Karpas-422 (cell line): ENCODE measurements around the gene LILRA5. TPM values are rescaled to one million over a fixed set of nuclear protein-coding genes. Genes with fewer than 3 reads are reported as not detected.

ENCODE experiments used
- DNase-seq: peaks from one replicate; pipeline ENCODE4 v3.0.0-alpha.2; 2015
- H2AFZ ChIP-seq: fragments of 200-600 bp; sonication (generic); 2 replicates; pipeline ENCODE4 v1.6.1; 2014; ENCODE audit warnings: antibody characterized with exemption, low read length, mixed read lengths
- H3K27ac ChIP-seq: fragments of 200-600 bp; sonication (generic); 2 replicates; pipeline ENCODE4 v1.5.1; 2014; ENCODE audit warnings: mild to moderate bottlenecking, low read length, moderate library complexity
- H3K27me3 ChIP-seq: fragments of 200-600 bp; sonication (generic); 2 replicates; pipeline ENCODE4 v1.6.1; 2014; ENCODE audit warnings: low read length, mixed read lengths
- H3K36me3 ChIP-seq: fragments of 200-600 bp; sonication (generic); 2 replicates; pipeline ENCODE4 v1.6.1; 2014; ENCODE audit warnings: low read length, mixed read lengths; ENCODE audit not compliant: insufficient read depth
- H3K4me1 ChIP-seq: fragments of 200-600 bp; sonication (generic); 2 replicates; pipeline ENCODE4 v1.6.1; 2014; ENCODE audit warnings: mild to moderate bottlenecking, low read length, mixed read lengths
- H3K4me2 ChIP-seq: fragments of 200-600 bp; sonication (generic); 2 replicates; pipeline ENCODE4 v1.6.1; 2014; ENCODE audit warnings: low read length, low read depth, mild to moderate bottlenecking; ENCODE audit not compliant: poor library complexity, severe bottlenecking
- H3K4me3 ChIP-seq: fragments of 200-600 bp; sonication (generic); 2 replicates; pipeline ENCODE4 v1.5.1; 2014; ENCODE audit warnings: mild to moderate bottlenecking, antibody characterized with exemption, low read length, mixed read lengths
- H3K79me2 ChIP-seq: fragments of 200-600 bp; sonication (generic); 2 replicates; pipeline ENCODE4 v1.6.1; 2014; ENCODE audit warnings: mild to moderate bottlenecking, low read length, mixed read lengths
- H3K9ac ChIP-seq: fragments of 200-600 bp; sonication (generic); 2 replicates; pipeline ENCODE4 v1.6.0; 2014; ENCODE audit warnings: low read length
- H3K9me2 ChIP-seq: fragments of 200-600 bp; sonication (generic), shearing (Covaris generic); replicated peaks from 2 replicates; pipeline ENCODE4 v1.6.0; 2014; ENCODE audit warnings: mild to moderate bottlenecking, low read length, moderate library complexity; ENCODE audit not compliant: insufficient read depth
- H3K9me3 ChIP-seq: fragments of 300-700, 200-600 bp; sonication (generic); 2 replicates; pipeline ENCODE4 v1.6.1; 2014; ENCODE audit warnings: low read length, mixed read lengths
- H4K20me1 ChIP-seq: fragments of 200-600 bp; sonication (generic); 2 replicates; pipeline ENCODE4 v1.6.1; 2014; ENCODE audit warnings: mild to moderate bottlenecking, antibody characterized with exemption, low read length, low read depth; ENCODE audit not compliant: insufficient read depth
- total RNA-seq: library from RNA; depleted of rRNA; stranded (reverse); fragments of >200 nt; shearing (Covaris generic); gene quantifications from 2 replicates; pipeline ENCODE4 v1.2.3, GENCODE V29; 2014; ENCODE audit warnings: low replicate concordance

The LILRA5 gene
- total RNA-seq, 1 experiment from 2014 or later = not detected

DNA sequence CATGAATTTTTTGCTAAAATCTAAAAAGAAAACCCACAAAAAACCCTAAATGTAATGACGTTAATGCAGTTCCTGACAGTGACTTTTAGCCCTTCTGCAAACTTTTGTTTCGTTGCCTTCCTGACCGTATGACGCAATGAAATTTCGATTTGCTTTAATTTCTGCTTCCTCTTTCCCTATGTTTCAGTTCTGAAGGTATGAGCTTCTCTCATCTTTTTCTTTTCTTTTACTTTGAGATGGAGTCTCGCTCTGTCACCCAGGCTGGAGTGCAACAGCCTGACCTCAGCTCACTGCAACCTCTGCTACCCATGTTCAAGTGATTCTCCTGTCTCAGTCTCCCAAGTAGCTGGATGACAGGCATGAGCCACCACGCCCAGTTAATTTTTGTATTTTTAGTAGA, 6.1 kb upstream of the LILRA5 start:
- Histone ChIP-seq H3K79me2 (no peaks in the 10 kb centered on the region), H4K20me1 (no peaks in the 10 kb centered on the region), H3K4me2 (no peak overlapping the region)

DNA sequence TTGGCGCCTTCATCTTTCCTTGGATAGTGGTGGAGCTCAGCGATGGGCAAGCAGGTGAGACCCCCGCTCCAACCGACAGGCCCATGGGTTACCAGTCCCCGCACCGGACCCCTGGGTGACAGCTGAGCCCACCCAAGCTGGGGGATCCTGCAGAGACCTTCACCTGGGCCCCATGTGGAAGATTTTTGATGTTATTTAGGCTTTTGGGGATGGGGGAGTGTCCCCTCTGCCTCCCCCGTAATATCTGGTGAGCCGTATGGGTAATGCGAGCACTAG, 4.9 kb upstream of the LILRA5 start:
- no peaks in the 10 kb centered on the region for H3K9me2 ChIP-seq
- DNase-seq = no peak
- no peak overlapping the region for H3K4me3 ChIP-seq
- no peak overlapping the region for H3K4me2 ChIP-seq
- peaks cover 6% of the 10 kb centered on the region for H3K4me1 ChIP-seq
- no peak overlapping the region for H3K27ac ChIP-seq
- H2AFZ ChIP-seq = no peak overlapping the region
- H3K27me3 ChIP-seq = no peaks in the 10 kb centered on the region
- no peaks in the 10 kb centered on the region for H3K9me3 ChIP-seq
- H3K9ac ChIP-seq = no peak overlapping the region
- H3K36me3 ChIP-seq = no peaks in the 10 kb centered on the region
- no peaks in the 10 kb centered on the region for H3K79me2 ChIP-seq
- H4K20me1 ChIP-seq = no peaks in the 10 kb centered on the region

More for the DNA sequence above, 6.1 kb upstream of the LILRA5 start:
- H3K27ac ChIP-seq = no peak overlapping the region
- no peaks in the 10 kb centered on the region for H3K36me3 ChIP-seq
- peak; percentile 65 for DNase-seq
- no peaks in the 10 kb centered on the region for H3K9me2 ChIP-seq
- H2AFZ ChIP-seq = no peak overlapping the region
- H3K9me3 ChIP-seq = no peaks in the 10 kb centered on the region
- peaks cover 6% of the 10 kb centered on the region for H3K4me1 ChIP-seq
- no peak overlapping the region for H3K4me3 ChIP-seq
- H3K9ac ChIP-seq = no peak overlapping the region
- no peaks in the 10 kb centered on the region for H3K27me3 ChIP-seq

GRCh38 chr19:54317108-54317964, 4.4 kb upstream of the LILRA5 start:
- no peak overlapping the region for H2AFZ ChIP-seq
- no peak for DNase-seq
- no peaks in the 10 kb centered on the region for H3K36me3 ChIP-seq
- H3K4me3 ChIP-seq = no peak overlapping the region
- no peaks in the 10 kb centered on the region for H3K9me2 ChIP-seq
- no peaks in the 10 kb centered on the region for H3K9me3 ChIP-seq
- no peaks in the 10 kb centered on the region for H3K27me3 ChIP-seq
- H3K9ac ChIP-seq = no peak overlapping the region
- peaks cover 6% of the 10 kb centered on the region for H3K4me1 ChIP-seq
- H3K27ac ChIP-seq = no peak overlapping the region
- H3K4me2 ChIP-seq = no peak overlapping the region
- H3K79me2 ChIP-seq = no peaks in the 10 kb centered on the region
- no peaks in the 10 kb centered on the region for H4K20me1 ChIP-seq

DNA sequence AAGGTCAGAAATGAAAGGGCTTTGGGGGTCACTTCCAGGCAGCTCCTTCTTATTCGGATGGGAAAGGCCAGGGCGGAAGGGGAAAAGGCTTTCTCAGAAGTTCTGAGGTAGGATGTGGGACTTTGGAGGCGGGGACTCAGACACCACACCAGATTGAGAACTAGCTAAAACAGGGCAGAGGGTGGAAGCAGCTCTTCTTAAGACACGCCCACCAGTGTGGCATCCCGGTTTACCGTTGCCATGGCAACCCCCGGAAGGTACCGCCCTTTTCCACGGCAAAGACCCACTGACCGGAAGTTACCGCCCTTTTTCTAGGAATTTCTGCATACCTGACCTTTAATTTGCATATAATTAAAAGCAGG, 3.8 kb upstream of the LILRA5 start:
- no peak overlapping the region for H2AFZ ChIP-seq
- no peaks in the 10 kb centered on the region for H4K20me1 ChIP-seq
- H3K27ac ChIP-seq = no peak overlapping the region
- peak; percentile 67 for DNase-seq
- peaks cover 6% of the 10 kb centered on the region for H3K4me1 ChIP-seq
- no peaks in the 10 kb centered on the region for H3K27me3 ChIP-seq
- no peak overlapping the region for H3K9ac ChIP-seq
- H3K9me3 ChIP-seq = no peaks in the 10 kb centered on the region
- no peak overlapping the region for H3K4me3 ChIP-seq
- H3K79me2 ChIP-seq = no peaks in the 10 kb centered on the region
- no peak overlapping the region for H3K4me2 ChIP-seq
- H3K9me2 ChIP-seq = no peaks in the 10 kb centered on the region
- no peaks in the 10 kb centered on the region for H3K36me3 ChIP-seq

- no peaks in the 10 kb centered on the region for H4K20me1 ChIP-seq
- H3K27me3 ChIP-seq = no peaks in the 10 kb centered on the region
- no peaks in the 10 kb centered on the region for H3K36me3 ChIP-seq
- no peak for DNase-seq
- no peak overlapping the region for H3K9ac ChIP-seq
- no peaks in the 10 kb centered on the region for H3K79me2 ChIP-seq
- H3K27ac ChIP-seq = no peak overlapping the region
- no peak overlapping the region for H2AFZ ChIP-seq
- H3K4me1 ChIP-seq = peaks cover 6% of the 10 kb centered on the region
- H3K4me3 ChIP-seq = no peak overlapping the region
- no peaks in the 10 kb centered on the region for H3K9me2 ChIP-seq
- H3K4me2 ChIP-seq = no peak overlapping the region
- no peaks in the 10 kb centered on the region for H3K9me3 ChIP-seq
Measured at GRCh38 chr19:54315956-54316355, 3.0 kb upstream of the LILRA5 start.

GRCh38 chr19:54312011-54312410, 955 bp downstream of the LILRA5 start:
- no peaks in the 10 kb centered on the region for H3K9me2 ChIP-seq
- H3K79me2 ChIP-seq = no peaks in the 10 kb centered on the region
- H3K9me3 ChIP-seq = no peaks in the 10 kb centered on the region
- no peak overlapping the region for H3K27ac ChIP-seq
- H3K9ac ChIP-seq = no peak overlapping the region
- H3K36me3 ChIP-seq = no peaks in the 10 kb centered on the region
- no peaks in the 10 kb centered on the region; the same call in 1 of the 2 replicates for H3K4me1 ChIP-seq
- no peak overlapping the region for H3K4me3 ChIP-seq
- H4K20me1 ChIP-seq = no peaks in the 10 kb centered on the region
- no peak overlapping the region for H3K4me2 ChIP-seq
- DNase-seq = no peak
- H3K27me3 ChIP-seq = no peaks in the 10 kb centered on the region
- no peak overlapping the region for H2AFZ ChIP-seq

- H3K9me3 ChIP-seq = no peaks in the 10 kb centered on the region
- H3K4me1 ChIP-seq = no peaks in the 10 kb centered on the region; the same call in 1 of the 2 replicates
- H3K36me3 ChIP-seq = no peaks in the 10 kb centered on the region
- no peaks in the 10 kb centered on the region for H3K9me2 ChIP-seq
- no peak for DNase-seq
- no peaks in the 10 kb centered on the region for H3K27me3 ChIP-seq
- no peak overlapping the region for H2AFZ ChIP-seq
- H3K79me2 ChIP-seq = no peaks in the 10 kb centered on the region
- H4K20me1 ChIP-seq = no peaks in the 10 kb centered on the region
- H3K4me3 ChIP-seq = no peak overlapping the region
- H3K9ac ChIP-seq = no peak overlapping the region
- no peak overlapping the region for H3K4me2 ChIP-seq
- no peak overlapping the region for H3K27ac ChIP-seq
Measured at GRCh38 chr19:54311486-54311885, 1.5 kb downstream of the LILRA5 start.

GRCh38 chr19:54310543-54310942, 2.4 kb downstream of the LILRA5 start:
- Histone ChIP-seq H3K79me2 (no peaks in the 10 kb centered on the region), H2AFZ (no peak overlapping the region), H3K27me3 (no peaks in the 10 kb centered on the region), H3K4me3 (no peak overlapping the region), H3K4me2 (no peak overlapping the region), H4K20me1 (no peaks in the 10 kb centered on the region; the same call in 1 of the 2 replicates), H3K27ac (no peak overlapping the region), H3K9me2 (no peaks in the 10 kb centered on the region), H3K36me3 (no peaks in the 10 kb centered on the region), H3K9ac (no peak overlapping the region), H3K9me3 (no peaks in the 10 kb centered on the region), H3K4me1 (no peaks in the 10 kb centered on the region; the same call in 1 of the 2 replicates)
- no peak for DNase-seq
